A549 (cell line): Measurements from ENCODE around the gene ANO4. TPM values are rescaled to one million over a fixed set of nuclear protein-coding genes. Genes with fewer than 3 reads are reported as not detected.

Source experiments
- ATAC-seq, 2 experiments: fragments of 200-7000 bp in 1 of 2; fragments of >200 bp in 1 of 2; cut with Nextera tagmentation in 1 of 2; cut with Tn5 transposase in 1 of 2; 3 replicates each; pipeline versions ENCODE4 v1.8.0 to v1.9.1; 2018 to 2020; ENCODE audit warnings: mild to moderate bottlenecking in 1 of 2, moderate library complexity in 1 of 2
- CTCF ChIA-PET: fragments of 300-600 bp; sonication (Branson Sonifier 250); formaldehyde crosslinking; extraction: SDS; loops from one replicate; lab custom pipeline; 2021; ENCODE audit warnings: antibody characterized with exemption, inconsistent platforms; lab: Yijun Ruan, JAX
- POLR2A ChIA-PET: fragments of 350-600 bp; formaldehyde crosslinking; extraction: SDS; loops from one replicate; lab custom pipeline; 2021; ENCODE audit warnings: antibody characterized with exemption, inconsistent platforms; lab: Yijun Ruan, JAX
- DNase-seq, 2 experiments: peaks; one replicate each; pipeline versions ENCODE4 v3.0.0 to v3.0.0-alpha.2; 2011 to 2016; ENCODE audit warnings: low read depth in 1 of 2, low spot score in 1 of 2
- FAIRE-seq: peaks from 2 replicates; lab custom pipeline; 2011; peaks lifted over from hg19 to GRCh38; lab: Jason Lieb, UNC
- H3K27ac ChIP-seq, 2 experiments: fragments of >200 bp; sonication (Bioruptor Twin); formaldehyde crosslinking; 3 replicates each; pipeline ENCODE4 v1.5.1; 2016 to 2017
- H3K4me1 ChIP-seq: fragments of >200 bp; sonication (Bioruptor Twin); formaldehyde crosslinking; 3 replicates; pipeline ENCODE4 v1.6.1; 2016
- H3K4me2 ChIP-seq: fragments of >200 bp; sonication (Bioruptor Twin); formaldehyde crosslinking; 3 replicates; pipeline ENCODE4 v1.6.1; 2016
- H3K4me3 ChIP-seq: fragments of >200 bp; sonication (Bioruptor Twin); formaldehyde crosslinking; 3 replicates; pipeline ENCODE4 v1.5.1; 2016
- H3K9me3 ChIP-seq: fragments of >200 bp; sonication (Bioruptor Twin); formaldehyde crosslinking; 3 replicates; pipeline ENCODE4 v1.6.1; 2016
- ATOH8 ChIP-seq: fragments of 250-450 bp; sonication (Bioruptor Pico); IDR thresholded peaks from 2 replicates; pipeline ENCODE4 v1.5.0; 2020; ENCODE audit warnings: low read depth, mild to moderate bottlenecking, moderate library complexity
- BCL3 ChIP-seq: fragments of >200 bp; sonication (Bioruptor Twin); formaldehyde crosslinking; IDR thresholded peaks from 3 replicates; pipeline ENCODE4 v1.6.1; 2016
- BHLHE40 ChIP-seq: IDR thresholded peaks from 2 replicates; pipeline ENCODE4 v1.6.1; 2012; ENCODE audit warnings: low read depth, low read length, inconsistent platforms
- CBX8 ChIP-seq: fragments of 200-600 bp; sonication (generic); IDR thresholded peaks from 2 replicates; pipeline ENCODE4 v1.6.1; 2016
- CEBPB ChIP-seq, 2 experiments: fragments of >200 bp in 1 of 2; sonication (Bioruptor Twin) in 1 of 2; formaldehyde crosslinking in 1 of 2; IDR thresholded peaks; 2 replicates each; pipeline ENCODE4 v1.6.1; 2012 to 2016
- E2F6 ChIP-seq: IDR thresholded peaks from 2 replicates; pipeline ENCODE4 v1.6.1; 2012; ENCODE audit warnings: low read depth, borderline replicate concordance
- EHF ChIP-seq: fragments of 250-450 bp; sonication (Bioruptor Pico); IDR thresholded peaks from 2 replicates; pipeline ENCODE4 v1.5.0; 2020; ENCODE audit warnings: mild to moderate bottlenecking
- ELK1 ChIP-seq: fragments of 150-350 bp; IDR thresholded peaks from 2 replicates; pipeline ENCODE4 v1.6.1; 2014; ENCODE audit warnings: low read depth, mild to moderate bottlenecking, low read length
- EP300 ChIP-seq, 2 experiments: fragments of >200 bp; sonication (Bioruptor Twin); formaldehyde crosslinking; IDR thresholded peaks; 2 replicates in 1 of 2; 3 replicates in 1 of 2; pipeline ENCODE4 v1.6.1; 2016 to 2017
- ESRRA ChIP-seq: fragments of 150-350 bp; IDR thresholded peaks from 2 replicates; pipeline ENCODE4 v1.6.1; 2014; ENCODE audit warnings: mild to moderate bottlenecking, low read length, borderline replicate concordance
- FOSB ChIP-seq: fragments of 250-450 bp; sonication (Bioruptor Pico); IDR thresholded peaks from 2 replicates; pipeline ENCODE4 v1.5.0; 2020; ENCODE audit warnings: mild to moderate bottlenecking, moderate library complexity
- FOSL2 ChIP-seq, 2 experiments: fragments of 450-650 bp in 1 of 2; fragments of >200 bp in 1 of 2; sonication (Bioruptor Twin) in 1 of 2; formaldehyde crosslinking; IDR thresholded peaks; 2 replicates each; pipeline versions ENCODE4 v1.5.0 to v1.6.1; 2016 to 2020; ENCODE audit warnings: mild to moderate bottlenecking in 1 of 2, moderate library complexity in 1 of 2
- HDAC2 ChIP-seq: fragments of 200-600 bp; sonication (generic); IDR thresholded peaks from 2 replicates; pipeline ENCODE4 v1.6.1; 2016
- HES2 ChIP-seq: fragments of >200 bp; sonication (Bioruptor Twin); formaldehyde crosslinking; IDR thresholded peaks from 2 replicates; pipeline ENCODE4 v1.6.1; 2016
- HEYL ChIP-seq: fragments of 250-450 bp; sonication (Bioruptor Pico); IDR thresholded peaks from 2 replicates; pipeline ENCODE4 v1.8.0; 2021; ENCODE audit warnings: mild to moderate bottlenecking, moderate library complexity
- HOXB13 ChIP-seq: fragments of 250-450 bp; sonication (Bioruptor Pico); IDR thresholded peaks from 2 replicates; pipeline ENCODE4 v1.5.0; 2020; ENCODE audit warnings: low read depth, mild to moderate bottlenecking, moderate library complexity
- JUN ChIP-seq, 2 experiments: fragments of >200 bp; sonication (Bioruptor Twin); formaldehyde crosslinking; IDR thresholded peaks; 2 replicates in 1 of 2; 3 replicates in 1 of 2; pipeline ENCODE4 v1.6.1; 2016 to 2017
- KDM1A ChIP-seq: fragments of 200-600 bp; sonication (generic); IDR thresholded peaks from 2 replicates; pipeline ENCODE4 v1.6.1; 2016; ENCODE audit warnings: low read depth, mild to moderate bottlenecking
- MAZ ChIP-seq: fragments of 150-350 bp; IDR thresholded peaks from 2 replicates; pipeline ENCODE4 v1.6.1; 2014; ENCODE audit warnings: antibody characterized with exemption, low read depth, low read length, borderline replicate concordance
- NFE2L2 ChIP-seq: fragments of 150-350 bp; conservative IDR thresholded peaks from 2 replicates; pipeline ENCODE4 v1.6.1; 2014; ENCODE audit warnings: low read length
- NPAS2 ChIP-seq: fragments of 250-450 bp; sonication (Bioruptor Pico); IDR thresholded peaks from 2 replicates; pipeline ENCODE4 v1.8.0; 2022; ENCODE audit warnings: mild to moderate bottlenecking, moderate library complexity, borderline replicate concordance
- PBX3 ChIP-seq: IDR thresholded peaks from 2 replicates; pipeline ENCODE4 v1.6.1; 2012
- RARB ChIP-seq: fragments of 250-450 bp; sonication (Bioruptor Pico); IDR thresholded peaks from 2 replicates; pipeline ENCODE4 v1.8.0; 2021; ENCODE audit warnings: mild to moderate bottlenecking, moderate library complexity
- RFX5 ChIP-seq: fragments of 450-650 bp; IDR thresholded peaks from 2 replicates; pipeline ENCODE4 v1.7.1; 2014; ENCODE audit warnings: antibody characterized with exemption, mild to moderate bottlenecking, moderate library complexity
- RNF2 ChIP-seq: fragments of 200-600 bp; sonication (generic); IDR thresholded peaks from 2 replicates; pipeline ENCODE4 v1.6.1; 2016; ENCODE audit warnings: low read depth, mild to moderate bottlenecking, antibody characterized with exemption, moderate library complexity, borderline replicate concordance
- SREBF2 ChIP-seq: fragments of 450-650 bp; IDR thresholded peaks from 2 replicates; pipeline ENCODE4 v1.6.1; 2014; ENCODE audit warnings: mild to moderate bottlenecking, moderate library complexity
- TFCP2L1 ChIP-seq: fragments of 250-450 bp; sonication (Bioruptor Pico); IDR thresholded peaks from 2 replicates; pipeline ENCODE4 v1.5.0; 2021; ENCODE audit warnings: mild to moderate bottlenecking
- TP53 ChIP-seq: fragments of 250-450 bp; sonication (Bioruptor Pico); IDR thresholded peaks from 2 replicates; pipeline ENCODE4 v1.5.0; 2021; ENCODE audit warnings: mild to moderate bottlenecking, moderate library complexity
- USF2 ChIP-seq: fragments of 450-650 bp; IDR thresholded peaks from 2 replicates; pipeline ENCODE4 v1.6.1; 2014; ENCODE audit warnings: antibody characterized with exemption
- ZC3H11A ChIP-seq: fragments of 450-650 bp; IDR thresholded peaks from 2 replicates; pipeline ENCODE4 v1.6.1; 2014; ENCODE audit warnings: antibody characterized with exemption, mild to moderate bottlenecking
- ZNF302 ChIP-seq: fragments of 250-450 bp; sonication (Bioruptor Pico); IDR thresholded peaks from 2 replicates; pipeline ENCODE4 v1.9.0; 2021; ENCODE audit warnings: inconsistent platforms, mild to moderate bottlenecking, moderate library complexity
- ZSCAN20 ChIP-seq: fragments of 250-450 bp; sonication (Bioruptor Pico); IDR thresholded peaks from 2 replicates; pipeline ENCODE4 v1.8.0; 2022; ENCODE audit warnings: mild to moderate bottlenecking, moderate library complexity
- WGBS: methylation state at CpG from one replicate; pipeline ENCODE4 v1.1.6; 2017; ENCODE audit errors: missing lambda C conversion rate; 5-methylcytosine and 5-hydroxymethylcytosine counted together
- polyA plus RNA-seq, 4 experiments: library from polyadenylated mRNA; depleted of rRNA in 3 of 4; stranded (reverse); fragments of >200 nt; fragmentation: RNase III in 1 of 4; extraction: RNeasy Plus Mini Kit Qiagen cat#74134 plus additional on column Dnase treatment in 1 of 4; gene quantifications; 2 replicates in 3 of 4; 3 replicates in 1 of 4; pipeline ENCODE4 v1.2.3, GENCODE V29; 2011 to 2017

Gene ANO4
- polyA plus RNA-seq, 2 of the 4 experiments (the other 2 are of a cell fraction): 0.17 TPM; not detected in 1

GRCh38 chr12:100798286-100799160 lies 3.9 kb downstream of the ANO4 start:
- Histone ChIP-seq H3K27ac (no peak overlapping the region), H3K4me2 (no peak overlapping the region), H3K9me3 (no peaks in the 10 kb centered on the region), H3K4me3 (no peak overlapping the region), H3K4me1 (no peaks in the 10 kb centered on the region)
- TF ChIP-seq EHF (CRISPR knock-in tag): no peak
- no peak for TF ChIP-seq FOSL2 (IDR thresholded peaks at IDR 0.05)
- no peak for TF ChIP-seq FOSL2 (CRISPR knock-in tag; IDR thresholded peaks at IDR 0.05)
- TF ChIP-seq ZSCAN20 (CRISPR knock-in tag): no peak
- no peak for TF ChIP-seq NFE2L2
- TF ChIP-seq FOSB (CRISPR knock-in tag): no peak
- TF ChIP-seq BHLHE40: no peak
- TF ChIP-seq EP300 (IDR thresholded peaks at IDR 0.05): no peak
- no peak for TF ChIP-seq TP53 (CRISPR knock-in tag)
- TF ChIP-seq ZNF302 (CRISPR knock-in tag): no peak
- no peak for TF ChIP-seq NPAS2 (CRISPR knock-in tag)
- no peak for TF ChIP-seq RFX5
- TF ChIP-seq USF2: no peak
- no peak for TF ChIP-seq SREBF2
- no peak for TF ChIP-seq CEBPB (IDR thresholded peaks at IDR 0.05)
- TF ChIP-seq BCL3: no peak
- TF ChIP-seq HOXB13 (CRISPR knock-in tag): no peak
- TF ChIP-seq ELK1: no peak
- no peak for TF ChIP-seq ESRRA
- 28% methylated on average over 3 of the region's 3 CpGs for WGBS
- ChIA-PET CTCF (no interaction called here), POLR2A (no interaction called here)
- no peak for DNase-seq
- ATAC-seq: no peak
- no peak for FAIRE-seq

- no peak for ATAC-seq
- no peak for FAIRE-seq
Observed at GRCh38 chr12:100799770-100800169, 5.2 kb downstream of the ANO4 start.

More at GRCh38 chr12:100799770-100800169, 5.2 kb downstream of the ANO4 start:
- CTCF ChIA-PET: no interaction called here
- H3K27ac ChIP-seq: no peak overlapping the region
- H3K4me3 ChIP-seq: no peak overlapping the region
- H3K9me3 ChIP-seq: no peaks in the 10 kb centered on the region
- no peaks in the 10 kb centered on the region for H3K4me1 ChIP-seq
- WGBS: 15% methylated on average over 2 of the region's 2 CpGs
- POLR2A ChIA-PET: no interaction called here
- DNase-seq: no peak
- no peak overlapping the region for H3K4me2 ChIP-seq
- TF ChIP-seq NFE2L2: no peak
- no peak for TF ChIP-seq RNF2
- TF ChIP-seq ZC3H11A: no peak
- TF ChIP-seq KDM1A: no peak
- no peak for TF ChIP-seq FOSL2 (IDR thresholded peaks at IDR 0.05)
- TF ChIP-seq FOSL2 (CRISPR knock-in tag; IDR thresholded peaks at IDR 0.05): no peak
- TF ChIP-seq ATOH8 (CRISPR knock-in tag): no peak
- TF ChIP-seq HEYL (CRISPR knock-in tag): no peak
- TF ChIP-seq RARB: no peak
- TF ChIP-seq FOSB (CRISPR knock-in tag): no peak
- TF ChIP-seq CBX8: no peak
- TF ChIP-seq HDAC2: no peak
- TF ChIP-seq EP300 (IDR thresholded peaks at IDR 0.05): no peak
- TF ChIP-seq MAZ: no peak
- no peak for TF ChIP-seq TFCP2L1
- no peak for TF ChIP-seq HES2
- TF ChIP-seq JUN (IDR thresholded peaks at IDR 0.05): no peak
- no peak for TF ChIP-seq ESRRA
- no peak for TF ChIP-seq TP53 (CRISPR knock-in tag)
- no peak for TF ChIP-seq E2F6
- TF ChIP-seq PBX3: no peak
